A549 (cell line): Measurements from ENCODE around the gene SSC4D.
"Not testable (repeated sequence)": the region's sequence is repeated elsewhere in the genome, so short reads cannot be mapped to it uniquely, and the experiment has no call there.

Experiments
- RAD21 ChIP-seq, 2 experiments: fragments of >200 bp in 1 of 2; sonication (Bioruptor Twin) in 1 of 2; formaldehyde crosslinking in 1 of 2; IDR thresholded peaks in 1 of 2; conservative IDR thresholded peaks in 1 of 2; 2 replicates in 1 of 2; 3 replicates in 1 of 2; pipeline ENCODE4 v1.6.1; 2012 to 2018; ENCODE audit warnings: inconsistent platforms in 1 of 2
- ZFP36 ChIP-seq: fragments of 450-650 bp; IDR thresholded peaks from 2 replicates; pipeline ENCODE4 v1.6.1; 2014; ENCODE audit warnings: borderline replicate concordance; ENCODE audit not compliant: partially characterized antibody

DNA sequence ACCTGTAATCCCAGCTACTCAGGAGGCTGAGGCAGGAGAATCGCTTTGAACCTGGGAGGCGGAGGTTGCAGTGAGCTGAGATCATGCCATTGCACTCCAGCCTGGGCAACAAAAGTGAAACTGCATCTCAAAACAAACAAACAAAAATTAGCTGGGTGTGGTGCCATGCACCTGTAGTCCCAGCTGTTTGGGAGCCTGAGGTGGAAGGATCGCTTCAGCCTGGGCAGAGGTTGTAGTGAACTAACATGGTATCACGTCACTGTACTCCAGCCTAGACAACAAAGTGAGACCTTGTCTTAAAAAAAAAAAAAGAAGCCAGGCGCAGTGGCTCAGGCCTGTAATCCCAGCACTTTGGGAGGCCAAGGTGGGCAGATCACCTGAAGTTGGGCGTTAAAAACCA is 21.7 kb downstream of the SSC4D start:
- not testable (repeated sequence) for TF ChIP-seq ZFP36; RAD21 (conservative IDR thresholded peaks at IDR 0.05 in 1 of 2, IDR thresholded peaks at IDR 0.05 in 1 of 2)
